AG04450 (cell line): ENCODE results near the gene ALOX12. TPM values are rescaled to one million over a fixed set of nuclear protein-coding genes. Genes with fewer than 3 reads are reported as not detected.
A peak's percentile ranks its signal among the peaks of the same experiment; 100 is the strongest.

Source experiments
- CTCF ChIA-PET: fragments of 300-600, 350-600 bp; formaldehyde crosslinking; extraction: SDS; loops from one replicate; lab custom pipeline; 2022; ENCODE audit warnings: antibody characterized with exemption, inconsistent platforms; lab: Charles Lee
- POLR2A ChIA-PET: fragments of 350-600 bp; formaldehyde crosslinking; extraction: SDS; loops from one replicate; lab custom pipeline; 2021; ENCODE audit warnings: antibody characterized with exemption, inconsistent platforms; lab: Yijun Ruan, JAX
- DNase-seq: peaks from one replicate; pipeline ENCODE4 v3.0.0-alpha.2; 2011; ENCODE audit warnings: low read depth, low spot score
- H3K27ac ChIP-seq: one replicate; pipeline ENCODE4 v1.5.1; 2012; ENCODE audit warnings: low read depth, low read length, control low read depth
- H3K27me3 ChIP-seq: one replicate; pipeline ENCODE4 v1.6.0; 2012; ENCODE audit warnings: low read length; ENCODE audit not compliant: control insufficient read depth, insufficient read depth
- H3K4me3 ChIP-seq: 2 replicates; pipeline ENCODE4 v1.5.1; 2011; ENCODE audit warnings: mild to moderate bottlenecking, low read depth, low read length, control low read depth
- H3K9me3 ChIP-seq: 2 replicates; pipeline ENCODE4 v1.5.1; 2012; ENCODE audit warnings: low read length; ENCODE audit not compliant: control insufficient read depth, insufficient read depth
- CTCF ChIP-seq: IDR thresholded peaks from 2 replicates; pipeline ENCODE4 v1.5.1; 2011; ENCODE audit warnings: low read depth, low read length, control low read depth, inconsistent platforms
- polyA plus RNA-seq: library from polyadenylated mRNA; depleted of rRNA; stranded (reverse); fragments of >200 nt; gene quantifications from 2 replicates; pipeline ENCODE4 v1.2.3, GENCODE V29; 2011

ALOX12 gene
- polyA plus RNA-seq, 1 experiment: not detected

DNA sequence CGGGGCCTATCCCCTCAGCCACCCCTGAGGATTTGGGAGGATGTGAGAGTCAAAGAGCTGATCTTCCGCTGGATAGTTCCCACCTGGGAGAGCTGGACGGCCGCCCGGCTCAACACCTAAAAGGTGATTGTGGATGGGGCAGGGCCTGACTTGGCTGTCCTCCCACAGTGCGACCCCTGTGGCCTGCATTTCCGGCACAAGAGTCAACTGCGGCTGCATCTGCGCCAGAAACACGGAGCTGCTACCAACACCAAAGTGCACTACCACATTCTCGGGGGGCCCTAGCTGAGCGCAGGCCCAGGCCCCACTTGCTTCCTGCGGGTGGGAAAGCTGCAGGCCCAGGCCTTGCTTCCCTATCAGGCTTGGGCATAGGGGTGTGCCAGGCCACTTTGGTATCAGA, 31.5 kb downstream of the ALOX12 start:
- no peak for DNase-seq
- CTCF ChIA-PET: interaction anchor here (0.6 kb wide), 1 partner anchor 12 kb away, joined by 3 read pairs; a partner anchor contains a TSS
- peaks cover 3% of the 10 kb centered on the region for H3K27me3 ChIP-seq
- H3K27ac ChIP-seq: no peak overlapping the region
- POLR2A ChIA-PET: no interaction called here
- peaks cover 5% of the 10 kb centered on the region; the same call in 1 of the 2 replicates for H3K9me3 ChIP-seq
- TF ChIP-seq CTCF: no peak
- no peak overlapping the region for H3K4me3 ChIP-seq

- no peak for TF ChIP-seq CTCF
- ChIA-PET CTCF (interaction anchor here (1.0 to 1.2 kb wide), 2 partner anchors 16 to 118 kb away, joined by 3 to 4 read pairs; no protein-coding TSS in a partner anchor), POLR2A (no interaction called here)
Observed at GRCh38 chr17:7029096-7029495, 33.2 kb downstream of the ALOX12 start.

GRCh38 chr17:7029659-7030058, 33.8 kb downstream of the ALOX12 start:
- CTCF ChIA-PET: no interaction called here
- POLR2A ChIA-PET: no interaction called here
- Histone ChIP-seq H3K9me3 (no peaks in the 10 kb centered on the region), H3K27ac (no peak overlapping the region), H3K27me3 (peaks cover 3% of the 10 kb centered on the region), H3K4me3 (no peak overlapping the region)
- DNase-seq: no peak
- no peak for TF ChIP-seq CTCF

More at GRCh38 chr17:7029096-7029495, 33.2 kb downstream of the ALOX12 start:
- no peak overlapping the region for H3K27ac ChIP-seq
- no peak for DNase-seq
- peaks cover 3% of the 10 kb centered on the region for H3K27me3 ChIP-seq
- H3K4me3 ChIP-seq: no peak overlapping the region
- H3K9me3 ChIP-seq: no peaks in the 10 kb centered on the region; the same call in 1 of the 2 replicates

GRCh38 chr17:7034955-7035590, 39.2 kb downstream of the ALOX12 start:
- TF ChIP-seq CTCF: no peak
- H3K4me3 ChIP-seq: peak overlapping the region; percentile 84
- peak overlapping the region; percentile 75 for H3K27ac ChIP-seq
- H3K27me3 ChIP-seq: no peaks in the 10 kb centered on the region
- ChIA-PET POLR2A (no interaction called here), CTCF (interaction anchor here (1.0 to 1.7 kb wide), 3 partner anchors 10 to 31 kb away, joined by 3 to 22 read pairs (median 4); partner anchors contain the start of gene BCL6B)
- no peaks in the 10 kb centered on the region; the same call in 1 of the 2 replicates for H3K9me3 ChIP-seq
- no peak for DNase-seq
